Progenitor cell of endocrine pancreas (in vitro differentiated cells): ENCODE measurements around the gene LRFN2. TPM values are rescaled to one million over a fixed set of nuclear protein-coding genes. Genes with fewer than 3 reads are reported as not detected.

Source experiments
- DNase-seq: peaks from one replicate; pipeline ENCODE4 v3.0.0; 2021; ENCODE audit warnings: low spot score; ENCODE audit not compliant: unreplicated experiment
- H3K27ac Mint-ChIP-seq: 2 replicates; pipeline ENCODE4 v1.8.0; 2021; ENCODE audit warnings: mild to moderate bottlenecking, moderate library complexity, mixed read lengths
- H3K27me3 Mint-ChIP-seq: 2 replicates; pipeline ENCODE4 v1.8.0; 2021; ENCODE audit warnings: mixed read lengths
- H3K36me3 Mint-ChIP-seq: 2 replicates; pipeline ENCODE4 v1.8.0; 2022; ENCODE audit warnings: mixed read lengths; ENCODE audit not compliant: insufficient read depth
- H3K4me1 Mint-ChIP-seq: 2 replicates; pipeline ENCODE4 v1.8.0; 2021; ENCODE audit warnings: low read depth, mixed read lengths
- H3K4me3 Mint-ChIP-seq: 2 replicates; pipeline ENCODE4 v1.8.0; 2021; ENCODE audit warnings: low read depth, mild to moderate bottlenecking, moderate library complexity, mixed read lengths
- H3K9me3 Mint-ChIP-seq: 2 replicates; pipeline ENCODE4 v1.8.0; 2021; ENCODE audit warnings: low read depth, mixed read lengths
- CTCF ChIP-seq: fragments of 200-600 bp; sonication (generic); IDR thresholded peaks from one replicate; pipeline ENCODE4 v1.5.0; 2021; ENCODE audit warnings: antibody characterized with exemption, mild to moderate bottlenecking; ENCODE audit not compliant: unreplicated experiment
- total RNA-seq: library from RNA; stranded (reverse); gene quantifications from 2 replicates; pipeline ENCODE4 v1.2.1, GENCODE V29; 2021

Gene LRFN2
- total RNA-seq, 1 donor from 2014 or later: 0.14 TPM

- Mint-ChIP-seq H3K27me3 (peaks cover 15% of the 10 kb centered on the region), H3K4me1 (no peaks in the 10 kb centered on the region), H3K36me3 (no peaks in the 10 kb centered on the region), H3K9me3 (no peaks in the 10 kb centered on the region), H3K27ac (no peak overlapping the region), H3K4me3 (no peak overlapping the region)
- TF ChIP-seq CTCF: no peak
- no peak for DNase-seq
Measured at GRCh38 chr6:40529919-40530318, 57.2 kb downstream of the LRFN2 start.

DNA sequence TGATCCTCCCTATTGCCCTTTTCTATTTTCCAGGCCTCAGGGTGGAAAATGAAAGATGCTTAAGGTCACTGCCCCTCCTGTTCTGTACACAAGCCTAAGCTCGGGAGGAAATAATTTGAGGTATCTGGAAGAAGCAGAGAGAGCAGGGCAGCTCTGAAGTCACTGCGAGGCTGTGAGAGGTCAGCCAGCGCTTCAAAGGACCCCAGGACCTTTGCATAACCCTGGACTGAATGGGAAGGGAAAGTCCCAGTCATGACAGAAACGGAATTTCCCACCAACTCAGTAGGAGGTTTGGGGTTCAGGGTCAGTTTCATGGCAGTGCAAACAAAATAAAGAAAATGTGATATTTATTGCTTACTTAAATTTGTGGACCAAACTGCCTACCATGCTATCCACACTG lies 58.1 kb downstream of the LRFN2 start:
- no peaks in the 10 kb centered on the region for H3K36me3 Mint-ChIP-seq
- no peak for DNase-seq
- H3K4me1 Mint-ChIP-seq: peaks cover 1% of the 10 kb centered on the region
- peaks cover 17% of the 10 kb centered on the region for H3K27me3 Mint-ChIP-seq
- no peak overlapping the region for H3K4me3 Mint-ChIP-seq
- no peak for TF ChIP-seq CTCF
- no peak overlapping the region for H3K27ac Mint-ChIP-seq
- no peaks in the 10 kb centered on the region for H3K9me3 Mint-ChIP-seq

DNA sequence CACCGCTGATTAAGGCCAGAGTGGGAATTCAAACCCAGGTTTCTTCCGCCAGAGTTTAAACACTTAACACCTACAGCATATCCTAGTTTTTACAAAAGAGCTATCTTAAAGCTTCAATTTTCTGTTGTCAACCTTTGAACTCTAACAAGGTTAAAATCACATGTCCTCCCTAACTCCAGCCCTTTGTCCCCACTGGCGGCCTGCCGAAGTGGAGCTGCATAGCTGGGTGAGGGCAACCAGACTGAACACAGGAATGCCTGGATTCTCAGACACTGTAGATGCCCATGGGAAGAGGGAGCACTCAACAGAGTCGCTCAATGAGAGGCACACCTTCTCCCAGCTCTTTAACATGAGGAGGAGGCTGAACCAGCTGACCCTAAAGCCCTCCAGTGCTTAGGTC lies 59.1 kb downstream of the LRFN2 start:
- TF ChIP-seq CTCF: no peak
- H3K27ac Mint-ChIP-seq: no peak overlapping the region
- no peak overlapping the region for H3K4me3 Mint-ChIP-seq
- peaks cover 1% of the 10 kb centered on the region for H3K4me1 Mint-ChIP-seq
- no peak for DNase-seq
- H3K9me3 Mint-ChIP-seq: no peaks in the 10 kb centered on the region
- no peaks in the 10 kb centered on the region for H3K36me3 Mint-ChIP-seq
- H3K27me3 Mint-ChIP-seq: peaks cover 14% of the 10 kb centered on the region

- H3K4me3 Mint-ChIP-seq: no peak overlapping the region
- peaks cover 25% of the 10 kb centered on the region for H3K27me3 Mint-ChIP-seq
- H3K4me1 Mint-ChIP-seq: peaks cover 1% of the 10 kb centered on the region
- DNase-seq: no peak
- no peaks in the 10 kb centered on the region for H3K9me3 Mint-ChIP-seq
- TF ChIP-seq CTCF: no peak
- no peaks in the 10 kb centered on the region for H3K36me3 Mint-ChIP-seq
- no peak overlapping the region for H3K27ac Mint-ChIP-seq
Measured at GRCh38 chr6:40526036-40526435, 61.1 kb downstream of the LRFN2 start.

DNA sequence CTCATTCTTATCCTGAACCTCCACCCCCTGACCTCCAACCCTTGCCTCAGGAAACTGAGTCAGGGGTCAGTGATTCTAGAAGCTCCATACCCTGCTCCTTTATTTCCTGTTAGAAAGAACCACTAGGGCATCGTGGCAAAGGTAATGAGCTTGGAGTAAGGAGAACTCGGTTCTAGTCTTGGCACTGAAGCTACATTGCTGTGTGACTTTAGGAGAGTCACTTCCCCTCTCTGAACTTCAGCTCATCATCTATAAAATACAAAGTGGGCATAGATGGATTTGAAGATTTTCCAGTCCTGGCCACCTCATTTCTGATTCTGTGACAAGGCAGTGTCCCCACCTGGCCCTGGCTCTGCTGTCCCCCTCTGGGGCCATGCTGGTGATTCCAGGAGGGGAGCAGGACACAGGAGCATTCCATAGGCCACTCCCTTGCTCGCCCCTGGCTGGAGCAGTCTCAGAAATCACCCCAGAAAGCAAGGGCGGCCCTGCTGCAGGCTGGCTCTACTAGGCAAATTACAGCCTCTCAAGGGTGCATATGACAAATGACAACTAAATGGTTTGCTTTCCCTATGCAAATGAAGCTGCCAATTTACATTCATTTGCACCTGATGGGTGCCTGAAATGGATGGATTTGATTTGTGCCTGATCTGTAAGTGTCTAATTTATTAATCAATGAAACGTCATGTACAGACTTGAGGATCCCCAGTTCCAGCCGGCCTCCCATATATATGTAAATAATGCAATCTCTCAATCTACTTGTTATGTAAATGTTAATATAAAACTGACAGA lies 62.2 kb downstream of the LRFN2 start:
- TF ChIP-seq CTCF: no peak
- peaks cover 28% of the 10 kb centered on the region for H3K27me3 Mint-ChIP-seq
- H3K4me3 Mint-ChIP-seq: no peak overlapping the region
- no peaks in the 10 kb centered on the region for H3K36me3 Mint-ChIP-seq
- H3K9me3 Mint-ChIP-seq: no peaks in the 10 kb centered on the region
- peaks cover 1% of the 10 kb centered on the region for H3K4me1 Mint-ChIP-seq
- no peak overlapping the region for H3K27ac Mint-ChIP-seq
- no peak for DNase-seq
